CD4-positive, CD25-positive, alpha-beta regulatory T cell (primary cell): ENCODE measurements around the gene OR14K1. TPM values are rescaled to one million over a fixed set of nuclear protein-coding genes. Genes with fewer than 3 reads are reported as not detected.
A peak's percentile ranks its signal among the peaks of the same experiment; 100 is the strongest.
"Not testable (repeated sequence)": the region's sequence is repeated elsewhere in the genome, so short reads cannot be mapped to it uniquely, and the experiment has no call there.

ENCODE experiments used
- ATAC-seq, 2 donors: fragments of 150-1000 bp; cut with Tn5 transposase; one replicate each; pipeline ENCODE4 v1.10.0; 2021; ENCODE audit warnings: low read depth in 2 of 2, moderate number of reproducible peaks in 2 of 2, moderate library complexity in 1 of 2
- DNase-seq, 3 donors: peaks; one replicate each; pipeline versions ENCODE4 v3.0.0 to v3.0.0-alpha.2; 2012 to 2022; ENCODE audit warnings: mixed read lengths in 1 of 3
- H3K27ac ChIP-seq: one replicate; pipeline ENCODE4 v1.7.0; 2013; ENCODE audit warnings: mild to moderate bottlenecking, low read length; ENCODE audit not compliant: insufficient read depth, poor library complexity, severe bottlenecking
- H3K27me3 ChIP-seq: one replicate; pipeline ENCODE4 v1.7.0; 2013; ENCODE audit warnings: low read length; ENCODE audit not compliant: control insufficient read depth, insufficient read depth
- H3K36me3 ChIP-seq: one replicate; pipeline ENCODE4 v1.7.0; 2013; ENCODE audit warnings: mild to moderate bottlenecking, low read length, moderate library complexity; ENCODE audit not compliant: control insufficient read depth, insufficient read depth
- H3K4me1 ChIP-seq: 2 replicates; pipeline ENCODE4 v1.7.0; 2013; ENCODE audit warnings: mild to moderate bottlenecking, low read length; ENCODE audit not compliant: insufficient read depth, control insufficient read depth, poor library complexity, severe bottlenecking
- H3K4me3 ChIP-seq: one replicate; pipeline ENCODE4 v1.7.0; 2013; ENCODE audit warnings: low read depth, mild to moderate bottlenecking, low read length, moderate library complexity
- H3K9me3 ChIP-seq, 2 experiments: 1 replicate in 1 of 2; 2 replicates in 1 of 2; pipeline ENCODE4 v1.7.0; 2013; ENCODE audit warnings: low read length in 2 of 2, mild to moderate bottlenecking in 1 of 2, moderate library complexity in 1 of 2; ENCODE audit not compliant: control insufficient read depth in 2 of 2
- H3K27ac Mint-ChIP-seq, 3 donors: one replicate each; pipeline ENCODE4 v1.8.0; 2020 to 2022; ENCODE audit warnings: mild to moderate bottlenecking in 3 of 3, mixed read lengths in 3 of 3, moderate library complexity in 2 of 3
- H3K27me3 Mint-ChIP-seq: one replicate; pipeline ENCODE4 v1.8.0; 2022; ENCODE audit warnings: mild to moderate bottlenecking, mixed read lengths
- H3K36me3 Mint-ChIP-seq: one replicate; pipeline ENCODE4 v1.8.0; 2020; ENCODE audit warnings: mixed read lengths
- H3K4me1 Mint-ChIP-seq, 4 donors: one replicate each; pipeline ENCODE4 v1.8.0; 2020 to 2022; ENCODE audit warnings: mixed read lengths in 4 of 4, mild to moderate bottlenecking in 1 of 4
- H3K4me3 Mint-ChIP-seq, 4 donors: one replicate each; pipeline ENCODE4 v1.8.0; 2020 to 2022; ENCODE audit warnings: mild to moderate bottlenecking in 4 of 4, mixed read lengths in 4 of 4, moderate library complexity in 3 of 4
- H3K9me3 Mint-ChIP-seq, 7 donors: one replicate each; pipeline ENCODE4 v1.8.0; 2020 to 2022; ENCODE audit warnings: mixed read lengths in 7 of 7, mild to moderate bottlenecking in 3 of 7, moderate library complexity in 2 of 7
- polyA plus RNA-seq, 4 donors: library from polyadenylated mRNA; unstranded; fragments of 300-500 nt; fragmentation: Illumina TruSeq; gene quantifications; one replicate each; pipeline ENCODE4 v1.2.3, GENCODE V29; 2021
- total RNA-seq: library from RNA; stranded (reverse); gene quantifications from one replicate; pipeline ENCODE4 v1.2.3, GENCODE V29; 2022

Gene OR14K1
- total and polyA plus RNA-seq, 5 donors from 2014 or later: not detected

GRCh38 chr1:247742215-247742760 lies 3.9 kb downstream of the OR14K1 start:
- not testable (repeated sequence) for H3K9me3 Mint-ChIP-seq, H3K4me1 ChIP-seq, H3K27ac ChIP-seq, H3K36me3 ChIP-seq, DNase-seq, H3K4me3 Mint-ChIP-seq, H3K27ac Mint-ChIP-seq, H3K27me3 ChIP-seq, H3K36me3 Mint-ChIP-seq, H3K9me3 ChIP-seq, H3K4me1 Mint-ChIP-seq, ATAC-seq, H3K27me3 Mint-ChIP-seq, H3K4me3 ChIP-seq

GRCh38 chr1:247746391-247746935 lies 8.0 kb downstream of the OR14K1 start:
- Histone ChIP-seq H3K4me3 (no peak overlapping the region), H3K27me3 (no peaks in the 10 kb centered on the region), H3K4me1 (no peaks in the 10 kb centered on the region), H3K27ac (no peak overlapping the region), H3K36me3 (no peaks in the 10 kb centered on the region), H3K9me3 (peaks cover 0 to 16% of the 10 kb centered on the region in 2 experiments)
- no peaks in the 10 kb centered on the region for H3K4me1 Mint-ChIP-seq
- no peaks in the 10 kb centered on the region for H3K27me3 Mint-ChIP-seq
- H3K27ac Mint-ChIP-seq: no peak overlapping the region
- no peaks in the 10 kb centered on the region for H3K36me3 Mint-ChIP-seq
- ATAC-seq (no peak), DNase-seq (no peak)
- H3K4me3 Mint-ChIP-seq: no peak overlapping the region
- peaks cover 0 to 19% (median 4%) of the 10 kb centered on the region in 7 donors for H3K9me3 Mint-ChIP-seq

GRCh38 chr1:247747616-247748015 lies 9.2 kb downstream of the OR14K1 start:
- H3K27me3 Mint-ChIP-seq: no peaks in the 10 kb centered on the region
- H3K4me3 Mint-ChIP-seq: no peak overlapping the region
- no peaks in the 10 kb centered on the region for H3K4me1 Mint-ChIP-seq
- peaks cover 0 to 23% (median 4%) of the 10 kb centered on the region in 7 donors for H3K9me3 Mint-ChIP-seq
- no peak for ATAC-seq
- Histone ChIP-seq H3K9me3 (peaks cover 0 to 16% of the 10 kb centered on the region in 2 experiments), H3K36me3 (no peaks in the 10 kb centered on the region), H3K27me3 (no peaks in the 10 kb centered on the region), H3K4me1 (no peaks in the 10 kb centered on the region), H3K4me3 (no peak overlapping the region), H3K27ac (no peak overlapping the region)
- H3K27ac Mint-ChIP-seq: no peak overlapping the region
- no peaks in the 10 kb centered on the region for H3K36me3 Mint-ChIP-seq
- DNase-seq: no peak

GRCh38 chr1:247748041-247748440 lies 9.6 kb downstream of the OR14K1 start, which contains the start of gene OR14A2:
OR14A2 (minus strand) TSS chr1:247748141.
- H3K36me3 Mint-ChIP-seq: no peaks in the 10 kb centered on the region
- H3K4me3 Mint-ChIP-seq: no peak within 1 kb of the TSS
- H3K4me3 ChIP-seq: no peak within 1 kb of the TSS
- ATAC-seq (no peak), DNase-seq (no peak)
- no peaks in the 10 kb centered on the region for H3K27me3 ChIP-seq
- H3K27ac Mint-ChIP-seq: no peak within 1 kb of the TSS
- no peaks in the 10 kb centered on the region for H3K27me3 Mint-ChIP-seq
- no peaks in the 10 kb centered on the region for H3K4me1 Mint-ChIP-seq
- H3K36me3 ChIP-seq: no peaks in the 10 kb centered on the region
- H3K27ac ChIP-seq: no peak within 1 kb of the TSS
- H3K9me3 Mint-ChIP-seq: peaks cover 0 to 23% (median 4%) of the 10 kb centered on the region in 7 donors
- peaks cover 0 to 16% of the 10 kb centered on the region in 2 experiments for H3K9me3 ChIP-seq
- H3K4me1 ChIP-seq: no peaks in the 10 kb centered on the region

GRCh38 chr1:247749870-247750269 lies 11.5 kb downstream of the OR14K1 start:
- no peak overlapping the region for H3K4me3 ChIP-seq
- Mint-ChIP-seq H3K27me3 (no peaks in the 10 kb centered on the region), H3K27ac (no peak overlapping the region), H3K36me3 (no peaks in the 10 kb centered on the region), H3K4me3 (peak overlapping the region in 1 of 4 donors; percentile 28), H3K9me3 (peaks cover 0 to 23% (median 2%) of the 10 kb centered on the region in 7 donors), H3K4me1 (no peaks in the 10 kb centered on the region)
- no peak for ATAC-seq
- no peaks in the 10 kb centered on the region for H3K27me3 ChIP-seq
- H3K36me3 ChIP-seq: no peaks in the 10 kb centered on the region
- no peak for DNase-seq
- no peak overlapping the region for H3K27ac ChIP-seq
- no peaks in the 10 kb centered on the region for H3K4me1 ChIP-seq
- peaks cover 0 to 16% of the 10 kb centered on the region in 2 experiments for H3K9me3 ChIP-seq

- not testable (repeated sequence) for H3K27ac ChIP-seq, H3K27ac Mint-ChIP-seq, H3K27me3 Mint-ChIP-seq, H3K4me1 Mint-ChIP-seq, H3K27me3 ChIP-seq, H3K4me3 Mint-ChIP-seq, H3K36me3 Mint-ChIP-seq, H3K4me3 ChIP-seq, H3K36me3 ChIP-seq, H3K4me1 ChIP-seq, ATAC-seq, DNase-seq
- H3K9me3 Mint-ChIP-seq: peaks cover 0 to 25% (median 5%) of the 10 kb centered on the region in 7 donors
- H3K9me3 ChIP-seq: peaks cover 0 to 14% of the 10 kb centered on the region in 2 experiments
These were observed 15.9 kb downstream of the OR14K1 start for GRCh38 chr1:247754311-247754710.

- no peaks in the 10 kb centered on the region for H3K4me1 ChIP-seq
- ATAC-seq (no peak), DNase-seq (no peak)
- no peaks in the 10 kb centered on the region for H3K9me3 ChIP-seq
- H3K9me3 Mint-ChIP-seq: peaks cover 0 to 8% (median 2%) of the 10 kb centered on the region in 7 donors
- no peaks in the 10 kb centered on the region for H3K4me1 Mint-ChIP-seq
- H3K27ac ChIP-seq: no peak within 1 kb of the TSS
- no peaks in the 10 kb centered on the region for H3K36me3 Mint-ChIP-seq
- no peak within 1 kb of the TSS for H3K4me3 ChIP-seq
- no peaks in the 10 kb centered on the region for H3K27me3 ChIP-seq
- no peaks in the 10 kb centered on the region for H3K27me3 Mint-ChIP-seq
- H3K36me3 ChIP-seq: no peaks in the 10 kb centered on the region
- H3K27ac Mint-ChIP-seq: no peak within 1 kb of the TSS
- H3K4me3 Mint-ChIP-seq: no peak within 1 kb of the TSS
These were observed 22.0 kb downstream of the OR14K1 start, which contains the start of gene OR1C1 for GRCh38 chr1:247760456-247760855. OR1C1 (minus strand) TSS chr1:247760556; CDS start chr1:247758406, 2,150 bp downstream.

- H3K27me3 ChIP-seq: no peaks in the 10 kb centered on the region
- Mint-ChIP-seq H3K27ac (no peak overlapping the region), H3K27me3 (no peaks in the 10 kb centered on the region), H3K4me3 (no peak overlapping the region), H3K36me3 (no peaks in the 10 kb centered on the region), H3K9me3 (peaks cover 0 to 4% (median 1%) of the 10 kb centered on the region in 7 donors), H3K4me1 (no peaks in the 10 kb centered on the region)
- H3K36me3 ChIP-seq: no peaks in the 10 kb centered on the region
- H3K4me3 ChIP-seq: no peak overlapping the region
- ATAC-seq: no peak
- H3K9me3 ChIP-seq: no peaks in the 10 kb centered on the region
- H3K27ac ChIP-seq: no peak overlapping the region
- H3K4me1 ChIP-seq: no peaks in the 10 kb centered on the region
- DNase-seq: no peak
These were observed 31.2 kb downstream of the OR14K1 start for GRCh38 chr1:247769603-247770002.
